ENCODE measurements around the gene LEKR1.

LEKR1 gene

DNA sequence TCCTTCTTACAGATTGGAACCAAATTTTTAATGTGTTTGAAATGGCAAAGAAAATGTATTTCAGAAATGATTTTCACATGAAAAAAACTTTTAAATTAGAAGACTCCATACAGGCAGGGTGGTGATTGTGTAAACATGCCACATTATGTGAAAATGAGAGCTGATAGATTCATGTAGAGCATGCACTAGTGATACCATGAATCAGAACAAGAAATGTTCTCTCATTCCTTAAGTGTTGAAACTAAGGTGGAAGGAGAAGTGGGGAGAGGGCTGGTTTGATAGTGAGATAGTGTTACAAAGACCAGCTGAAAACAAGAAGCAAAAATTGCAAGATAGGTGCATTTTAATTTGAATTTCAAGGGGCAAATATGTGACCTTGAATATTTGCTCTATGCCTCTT, 233.5 kb downstream of the LEKR1 start:
- no peak for DNase-seq (ENCODE audit: low read depth)

DNA sequence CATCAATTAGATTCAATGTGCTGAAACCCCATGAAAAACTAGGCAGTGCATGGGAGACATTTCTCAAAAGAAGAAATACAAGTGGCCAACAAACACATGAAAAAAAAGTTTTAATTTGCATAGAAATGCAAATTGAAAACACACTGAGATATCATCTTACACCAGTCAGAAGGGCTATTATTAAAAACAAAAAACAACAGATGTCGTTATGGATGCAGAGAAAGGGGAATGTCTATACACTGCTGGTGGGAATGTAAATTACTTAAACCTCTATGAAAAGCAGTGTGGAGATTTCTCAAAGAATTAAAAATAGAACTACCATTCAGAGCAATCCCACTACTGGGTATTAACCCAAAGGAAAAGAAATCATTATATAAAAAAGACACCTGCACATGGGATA, 235.1 kb downstream of the LEKR1 start:
- DNase-seq (ENCODE audit: low read depth), result no peak

DNA sequence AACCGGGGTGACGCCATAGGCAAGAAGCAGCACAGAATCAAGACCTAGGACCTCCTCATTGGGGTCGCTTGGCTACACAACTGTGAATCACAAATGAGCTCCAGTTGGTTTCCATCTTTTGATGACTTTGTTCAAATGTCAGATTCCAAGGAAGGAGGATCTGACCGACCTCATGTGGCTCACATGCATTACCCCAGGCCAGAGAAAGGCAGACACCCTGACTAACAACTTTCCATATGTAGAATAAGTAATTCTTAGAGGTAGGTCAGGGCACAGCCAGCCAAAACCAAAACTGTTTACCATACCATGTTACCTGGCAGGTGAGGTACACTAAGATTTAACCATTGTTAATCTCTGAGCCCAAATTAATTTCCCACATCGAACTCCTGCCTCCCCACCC, 237.3 kb downstream of the LEKR1 start:
- DNase-seq (ENCODE audit: low read depth), result no peak

GRCh38 chr3:157063926-157064325, 237.8 kb downstream of the LEKR1 start:
- DNase-seq (ENCODE audit: low read depth), result no peak

- DNase-seq (ENCODE audit: low read depth), result no peak
Measured at GRCh38 chr3:157064402-157064801, 238.2 kb downstream of the LEKR1 start.

- DNase-seq (ENCODE audit: low read depth), result no peak
Measured at GRCh38 chr3:157065201-157065600, 239.0 kb downstream of the LEKR1 start.

GRCh38 chr3:157066335-157067098, 240.4 kb downstream of the LEKR1 start:
- no peak for DNase-seq (ENCODE audit: low read depth)

GRCh38 chr3:157067114-157067513, 241.0 kb downstream of the LEKR1 start:
- peak; percentile 19 for DNase-seq (ENCODE audit: low read depth)

DNA sequence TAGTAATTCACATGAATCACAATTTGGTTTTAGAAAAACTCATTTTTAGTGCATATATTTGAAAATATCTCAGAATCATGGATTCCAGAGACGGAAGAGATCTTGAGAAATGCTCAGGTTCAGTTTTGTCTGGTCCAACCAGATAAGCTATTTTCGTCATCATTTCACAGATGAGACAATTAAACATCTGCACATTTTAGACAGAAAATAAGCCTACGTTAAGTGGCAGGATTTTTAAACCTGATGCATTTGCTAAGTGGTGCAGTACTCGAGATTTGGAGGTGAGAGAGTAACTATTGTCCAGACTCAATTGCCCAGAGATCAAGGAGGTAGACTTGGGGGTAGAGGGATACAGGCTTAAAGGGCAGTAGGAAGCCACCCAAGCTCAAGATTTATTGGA, 243.3 kb downstream of the LEKR1 start:
- no peak for DNase-seq (ENCODE audit: low read depth)

DNA sequence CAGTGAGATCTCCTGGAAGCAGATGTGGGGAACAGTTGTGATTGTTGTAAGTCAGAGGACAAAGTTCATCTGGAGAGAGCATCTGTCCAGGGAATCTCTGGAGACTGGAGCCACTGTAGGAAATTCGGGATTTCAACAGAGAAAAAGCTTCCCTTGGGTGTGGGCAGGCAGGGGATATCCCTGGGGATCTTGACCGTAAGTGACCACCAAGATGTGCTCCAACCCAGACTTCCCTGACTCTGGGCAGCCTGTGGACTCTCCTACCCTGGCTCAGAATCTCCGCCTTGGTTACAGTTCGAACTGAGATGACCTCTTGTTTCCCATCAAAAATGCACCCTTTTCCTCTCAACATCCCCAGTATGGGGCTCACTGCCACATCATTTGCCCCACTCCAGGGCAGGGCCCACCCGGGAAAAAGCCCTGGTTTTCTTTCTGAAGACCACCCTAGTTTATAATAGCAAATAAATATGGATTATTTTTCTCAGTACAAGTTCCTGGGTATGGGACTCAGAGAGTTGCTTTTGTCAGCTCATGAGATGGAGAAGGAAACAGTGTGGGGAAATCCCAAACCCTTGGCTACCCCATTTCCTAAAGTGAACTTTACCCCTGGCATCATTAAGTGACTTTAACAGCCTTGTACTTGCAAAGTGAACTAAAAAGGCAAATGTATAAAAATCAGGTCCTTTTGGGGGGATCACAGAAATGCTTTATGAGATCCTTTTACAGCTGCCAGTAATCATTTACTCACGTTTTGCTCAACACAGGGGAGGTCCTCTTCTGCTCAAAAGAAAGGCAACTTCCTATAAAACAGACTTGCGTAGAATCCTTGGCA, 243.9 kb downstream of the LEKR1 start:
- DNase-seq (ENCODE audit: low read depth), result no peak

GRCh38 chr3:157070678-157070999, 244.5 kb downstream of the LEKR1 start:
- DNase-seq (ENCODE audit: low read depth), result no peak

DNA sequence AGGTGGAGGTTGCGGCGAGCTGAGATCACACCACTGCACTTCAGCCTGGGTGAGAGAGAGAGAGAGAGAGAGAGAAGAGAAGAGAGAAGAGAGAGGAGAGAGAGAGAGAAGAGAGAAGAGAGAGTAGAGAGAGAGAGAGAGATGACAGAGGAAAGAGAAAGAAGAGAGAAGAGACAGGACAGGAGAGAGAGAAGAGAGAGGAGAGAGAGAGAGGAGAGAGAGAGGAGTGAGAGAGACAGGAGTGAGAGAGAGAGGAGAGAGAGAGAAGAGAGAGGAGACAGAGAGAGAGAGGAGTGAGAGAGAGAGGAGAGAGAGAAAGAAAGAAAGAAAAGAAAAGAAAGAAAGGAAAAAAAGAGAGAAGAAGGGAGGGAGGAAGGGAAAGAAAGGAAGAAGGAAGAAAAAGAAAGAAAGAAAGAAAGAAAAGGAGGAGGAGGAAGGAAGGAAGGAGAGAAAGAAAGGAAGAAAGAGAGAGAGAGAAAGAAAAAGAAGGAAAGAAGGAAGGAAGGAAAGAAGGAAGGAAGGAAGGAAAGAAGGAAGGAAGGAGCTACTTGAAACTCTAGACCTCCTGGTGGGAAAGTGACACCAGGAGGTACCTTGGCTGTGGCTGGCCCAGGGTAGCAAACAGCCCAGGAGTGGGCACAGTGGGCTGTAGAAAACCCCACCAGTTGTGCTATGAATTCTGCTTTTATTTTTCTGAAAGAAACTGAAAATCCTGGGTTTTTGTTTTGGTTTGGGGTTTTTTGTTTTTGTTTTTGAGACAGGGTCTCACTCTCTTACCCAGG, 245.8 kb downstream of the LEKR1 start:
- DNase-seq (ENCODE audit: low read depth), result no peak

DNA sequence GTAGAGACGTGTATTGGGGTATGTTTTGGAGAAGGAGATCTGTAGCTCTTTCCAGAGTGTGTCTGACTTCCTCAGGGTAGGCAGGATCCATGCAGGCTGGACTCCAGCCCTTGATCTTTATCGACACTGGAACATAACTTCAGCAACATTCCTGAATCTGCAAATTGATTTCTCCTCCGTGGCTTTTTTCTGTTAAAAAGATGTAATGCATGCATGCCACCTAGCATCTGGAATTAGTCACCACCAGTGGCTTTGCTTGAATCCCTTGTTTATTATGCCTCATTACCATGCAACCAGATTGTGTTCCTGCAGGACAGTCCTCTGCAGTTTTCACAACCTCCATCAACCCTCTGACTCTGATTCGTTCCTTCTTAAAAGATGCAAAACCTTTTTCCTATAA, 247.7 kb downstream of the LEKR1 start:
- no peak for DNase-seq (ENCODE audit: low read depth)

DNA sequence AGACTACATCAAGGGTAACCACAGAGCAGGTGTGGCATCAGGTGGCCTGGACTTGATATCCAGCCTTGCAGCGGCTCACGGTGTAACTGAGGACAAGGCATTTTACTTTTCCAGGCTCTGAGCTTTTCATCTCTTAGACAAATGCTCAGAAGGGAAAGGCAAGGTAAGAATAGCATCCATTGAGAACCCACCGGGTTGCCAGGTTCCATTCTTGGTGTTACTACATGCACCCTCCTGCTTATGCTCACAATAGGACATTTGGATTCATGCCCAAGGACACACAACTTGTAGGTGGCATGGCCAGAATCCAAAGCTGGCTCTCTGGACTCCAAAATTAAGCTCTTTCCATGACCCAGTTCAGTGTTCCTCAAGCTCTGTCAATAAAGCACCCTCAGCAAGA, 248.3 kb downstream of the LEKR1 start:
- DNase-seq (ENCODE audit: low read depth), result no peak

- DNase-seq (ENCODE audit: low read depth), result no peak
Measured at GRCh38 chr3:157074981-157075380, 248.8 kb downstream of the LEKR1 start.

DNA sequence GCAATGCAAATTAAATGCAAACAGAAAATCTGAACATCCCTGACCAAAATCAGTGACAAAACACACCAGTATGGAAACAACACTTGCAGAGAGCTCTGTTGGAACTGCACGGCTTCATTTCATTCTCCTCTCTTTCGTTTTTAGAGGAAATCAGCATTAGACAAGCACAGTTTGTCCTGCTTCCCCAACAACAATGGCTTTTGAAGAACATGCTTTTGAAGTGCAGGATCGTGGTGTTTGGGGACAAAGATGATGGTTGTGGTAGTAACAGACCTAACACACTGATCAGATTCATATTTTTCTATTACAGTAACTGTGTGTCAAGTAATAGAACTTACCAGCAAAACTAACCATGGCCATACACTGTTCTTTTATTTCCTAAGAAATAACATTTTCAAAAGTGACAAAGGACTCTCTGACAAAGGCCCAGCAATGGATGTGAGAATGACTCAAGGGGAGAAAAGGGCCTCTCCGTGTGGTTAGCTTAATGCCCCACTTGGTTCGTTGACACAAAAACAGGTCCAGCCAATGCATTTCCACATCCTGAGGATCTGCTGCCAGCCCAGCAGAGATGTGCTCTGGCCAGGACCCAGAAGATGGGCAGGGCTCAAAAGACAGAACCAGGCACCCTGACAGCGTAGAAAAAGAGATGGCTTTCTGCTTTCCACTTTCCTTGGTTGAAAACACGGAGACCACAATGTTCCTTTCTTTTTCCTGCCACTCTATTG, 249.7 kb downstream of the LEKR1 start:
- DNase-seq (ENCODE audit: low read depth), result no peak

- DNase-seq (ENCODE audit: low read depth), result no peak
Measured at GRCh38 chr3:157077565-157077991, 251.4 kb downstream of the LEKR1 start.

DNA sequence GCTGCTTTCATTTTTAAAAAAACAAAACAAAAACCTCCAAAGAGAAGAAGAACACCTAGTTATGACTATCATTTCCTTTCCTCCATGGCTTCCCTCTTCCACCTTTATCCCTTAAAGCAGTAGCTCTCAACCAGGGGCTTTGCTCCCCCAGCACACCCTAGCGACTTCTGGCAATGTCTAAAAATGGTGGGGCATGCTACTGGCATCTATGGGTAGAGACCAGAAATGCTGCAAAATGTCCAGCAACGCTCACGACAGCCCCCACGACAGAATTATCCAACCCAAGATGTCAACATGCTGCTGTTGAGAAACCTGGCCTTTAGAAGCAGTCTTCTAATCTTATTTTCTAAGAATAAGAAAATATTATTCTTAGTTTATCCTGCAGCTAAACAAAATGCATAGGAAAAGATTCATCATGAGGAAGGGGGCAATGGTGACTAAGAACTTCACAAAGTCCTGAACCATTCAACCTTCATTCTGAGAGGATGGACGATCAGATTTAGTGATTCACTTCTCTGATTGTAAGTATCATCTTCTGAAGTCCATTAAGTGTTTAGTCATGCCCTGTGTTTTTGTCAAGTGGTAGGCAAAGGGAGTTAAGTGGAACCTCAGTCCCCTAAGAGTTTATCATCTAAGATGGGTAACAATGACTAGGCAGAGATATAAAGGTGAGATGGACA, 252.1 kb downstream of the LEKR1 start:
- no peak for DNase-seq (ENCODE audit: low read depth)

DNA sequence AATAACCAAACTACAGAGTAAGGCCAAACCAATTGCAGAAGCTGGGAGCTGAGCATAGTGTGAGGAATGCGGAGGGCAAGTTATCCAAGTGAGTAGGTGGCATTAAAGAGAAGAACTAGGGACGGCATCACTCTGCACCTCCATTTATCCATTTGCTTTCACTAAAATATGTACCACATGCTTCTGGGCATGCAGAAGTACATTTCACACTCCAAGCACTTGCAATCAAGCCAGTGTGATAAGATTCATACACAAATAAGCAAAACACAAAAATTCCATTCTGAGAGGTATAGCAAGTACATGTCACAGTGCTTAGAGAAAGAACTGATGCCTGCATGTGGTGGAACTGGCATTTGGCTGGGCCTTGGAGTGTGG, 252.6 kb downstream of the LEKR1 start:
- DNase-seq (ENCODE audit: low read depth), result no peak

- no peak for DNase-seq (ENCODE audit: low read depth)
Measured at GRCh38 chr3:157079676-157080369, 253.7 kb downstream of the LEKR1 start.

- peak; percentile 75 for DNase-seq (ENCODE audit: low read depth)
Measured at GRCh38 chr3:157081626-157082210, 255.6 kb downstream of the LEKR1 start.
